H1 (cell line): ENCODE measurements around the gene POGLUT2. TPM values are rescaled to one million over a fixed set of nuclear protein-coding genes. Genes with fewer than 3 reads are reported as not detected.

Experiments used
- CTCF ChIA-PET: fragments of 300-600 bp; sonication (Branson Sonifier 250); formaldehyde crosslinking; loops from one replicate; lab custom pipeline; 2021; ENCODE audit not compliant: partially characterized antibody; lab: Charles Lee
- POLR2A ChIA-PET: fragments of 300-600 bp; sonication (Branson Sonifier 250); formaldehyde crosslinking; loops from one replicate; lab custom pipeline; 2021; ENCODE audit warnings: inconsistent platforms; ENCODE audit not compliant: partially characterized antibody; lab: Charles Lee
- DNase-seq, 2 experiments: peaks; one replicate each; pipeline versions ENCODE4 v3.0.0 to v3.0.0-alpha.2; 2010 to 2022; ENCODE audit warnings: low spot score in 2 of 2, low read depth in 1 of 2, mixed read lengths in 1 of 2
- FAIRE-seq: peaks from 2 replicates; lab custom pipeline; 2011; peaks lifted over from hg19 to GRCh38; lab: Jason Lieb, UNC
- H2AFZ ChIP-seq: 2 replicates; pipeline ENCODE4 v1.8.1; 2012; ENCODE audit warnings: low read length, inconsistent platforms
- H2AK5ac ChIP-seq: 2 replicates; pipeline ENCODE4 v1.6.1; 2013; ENCODE audit warnings: low read depth, low read length
- H2BK120ac ChIP-seq: replicated peaks from 2 replicates; pipeline ENCODE3; 2013; ENCODE audit warnings: low read depth, low read length, inconsistent platforms
- H2BK12ac ChIP-seq: 2 replicates; pipeline ENCODE4 v1.6.1; 2013; ENCODE audit warnings: low read depth, low read length
- H2BK15ac ChIP-seq: 2 replicates; pipeline ENCODE4 v1.6.1; 2013; ENCODE audit warnings: low read length
- H2BK20ac ChIP-seq: 2 replicates; pipeline ENCODE4 v1.6.1; 2013; ENCODE audit warnings: low read length
- H2BK5ac ChIP-seq: 2 replicates; pipeline ENCODE4 v1.6.1; 2013; ENCODE audit warnings: low read depth, low read length
- H3K14ac ChIP-seq: 2 replicates; pipeline ENCODE4 v1.6.1; 2013; ENCODE audit warnings: inconsistent platforms; ENCODE audit not compliant: insufficient read length
- H3K18ac ChIP-seq: 2 replicates; pipeline ENCODE4 v1.6.1; 2013; ENCODE audit warnings: low read length; ENCODE audit errors: extremely low read depth
- H3K23ac ChIP-seq: 2 replicates; pipeline ENCODE4 v1.6.1; 2013; ENCODE audit warnings: inconsistent platforms; ENCODE audit not compliant: insufficient read length
- H3K23me2 ChIP-seq: 2 replicates; pipeline ENCODE4 v1.6.1; 2013; ENCODE audit warnings: low read depth, low read length
- H3K27ac ChIP-seq: 2 replicates; pipeline ENCODE4 v1.6.1; 2011; ENCODE audit warnings: low read depth, low read length, inconsistent platforms
- H3K27me3 ChIP-seq, 4 experiments: replicated peaks in 1 of 4; 1 replicate in 1 of 4; 2 replicates in 3 of 4; pipeline versions ENCODE4 v1.6.1 to v1.8.1; 2011 to 2013; ENCODE audit warnings: low read length in 3 of 4, mild to moderate bottlenecking in 3 of 4, inconsistent platforms in 2 of 4, mixed read lengths in 2 of 4, moderate library complexity in 1 of 4; ENCODE audit not compliant: control insufficient read depth in 3 of 4, insufficient read depth in 3 of 4; ENCODE audit errors: extremely low read depth in 1 of 4
- H3K36me3 ChIP-seq, 4 experiments: 2 replicates each; pipeline versions ENCODE4 v1.6.1 to v1.8.1; 2011 to 2013; ENCODE audit warnings: mild to moderate bottlenecking in 4 of 4, low read length in 3 of 4, moderate library complexity in 2 of 4, control low read depth in 1 of 4, inconsistent platforms in 1 of 4; ENCODE audit not compliant: insufficient read depth in 4 of 4, control insufficient read depth in 2 of 4
- H3K4ac ChIP-seq: replicated peaks from 2 replicates; pipeline ENCODE3; 2013; ENCODE audit warnings: low read length, low read depth, mixed read lengths, inconsistent platforms; ENCODE audit not compliant: insufficient read length
- H3K4me1 ChIP-seq, 4 experiments: replicated peaks in 1 of 4; 1 replicate in 1 of 4; 2 replicates in 3 of 4; pipeline versions ENCODE4 v1.6.1 to v1.8.1; 2011 to 2013; ENCODE audit warnings: low read length in 3 of 4, inconsistent platforms in 2 of 4, mixed read lengths in 1 of 4; ENCODE audit not compliant: insufficient read depth in 4 of 4, control insufficient read depth in 3 of 4
- H3K4me2 ChIP-seq, 2 experiments: 2 replicates each; pipeline versions ENCODE4 v1.6.1 to v1.8.1; 2011 to 2013; ENCODE audit warnings: low read depth in 2 of 2, low read length in 2 of 2, control low read depth in 1 of 2, inconsistent platforms in 1 of 2, mild to moderate bottlenecking in 1 of 2; ENCODE audit not compliant: insufficient read depth in 1 of 2
- H3K4me3 ChIP-seq, 4 experiments: fragments of 200-600, 300-600 bp in 1 of 4; sonication (generic), shearing (Covaris generic), sonication (Bioruptor Twin) in 1 of 4; 2 replicates each; pipeline versions ENCODE4 v1.5.1 to v1.8.1; 2011 to 2016; ENCODE audit warnings: low read length in 4 of 4, low read depth in 3 of 4, control low read depth in 2 of 4, inconsistent platforms in 2 of 4, mild to moderate bottlenecking in 2 of 4, mixed read lengths in 1 of 4, moderate library complexity in 1 of 4; ENCODE audit not compliant: insufficient read depth in 2 of 4; ENCODE audit errors: extremely low read depth in 1 of 4
- H3K56ac ChIP-seq: replicated peaks from 2 replicates; pipeline ENCODE3; 2013; ENCODE audit warnings: low read depth, mild to moderate bottlenecking, mixed read lengths, low read length, inconsistent platforms; ENCODE audit not compliant: insufficient read length
- H3K79me1 ChIP-seq: 2 replicates; pipeline ENCODE4 v1.6.1; 2013; ENCODE audit warnings: low read depth, low read length, control low read depth
- H3K79me2 ChIP-seq, 2 experiments: 2 replicates each; pipeline versions ENCODE4 v1.6.1 to v1.8.1; 2012 to 2013; ENCODE audit warnings: low read length in 2 of 2, mild to moderate bottlenecking in 2 of 2, inconsistent platforms in 1 of 2; ENCODE audit not compliant: insufficient read depth in 2 of 2, control insufficient read depth in 1 of 2
- H3K9ac ChIP-seq, 4 experiments: replicated peaks in 1 of 4; 1 replicate in 1 of 4; 2 replicates in 3 of 4; pipeline versions ENCODE4 v1.6.1 to v1.8.1; 2011 to 2013; ENCODE audit warnings: low read depth in 3 of 4, low read length in 3 of 4, control low read depth in 2 of 4, mild to moderate bottlenecking in 2 of 4, moderate library complexity in 2 of 4, inconsistent platforms in 1 of 4; ENCODE audit errors: extremely low read depth in 1 of 4
- H3K9me3 ChIP-seq, 2 experiments: 2 replicates each; pipeline versions ENCODE4 v1.6.1 to v1.8.1; 2012 to 2013; ENCODE audit warnings: mild to moderate bottlenecking in 2 of 2, moderate library complexity in 2 of 2, control low read depth in 1 of 2, inconsistent platforms in 1 of 2, low read depth in 1 of 2, low read length in 1 of 2, mixed read lengths in 1 of 2; ENCODE audit not compliant: insufficient read depth in 2 of 2
- H4K20me1 ChIP-seq, 2 experiments: replicated peaks in 1 of 2; 2 replicates each; pipeline versions ENCODE3 to v1.8.1; 2011 to 2013; ENCODE audit warnings: inconsistent platforms in 2 of 2, low read length in 2 of 2, mild to moderate bottlenecking in 1 of 2; ENCODE audit not compliant: insufficient read depth in 2 of 2, control insufficient read depth in 1 of 2
- H4K5ac ChIP-seq: 2 replicates; pipeline ENCODE4 v1.6.1; 2013; ENCODE audit warnings: low read length, low read depth, mixed read lengths, inconsistent platforms; ENCODE audit not compliant: insufficient read length
- H4K8ac ChIP-seq: 2 replicates; pipeline ENCODE4 v1.8.0; 2013; ENCODE audit warnings: mild to moderate bottlenecking, moderate library complexity, low read length, inconsistent platforms; ENCODE audit not compliant: insufficient read depth; ENCODE audit errors: extremely low read depth
- H4K91ac ChIP-seq: replicated peaks from 2 replicates; pipeline ENCODE3; 2013; ENCODE audit warnings: low read length, mixed read lengths, inconsistent platforms; ENCODE audit not compliant: insufficient read length
- JUND ChIP-seq: IDR thresholded peaks from 2 replicates; pipeline ENCODE4 v1.6.1; 2011; ENCODE audit warnings: mild to moderate bottlenecking, improper control_type of control experiment, low read length
- RFX5 ChIP-seq: IDR thresholded peaks from 2 replicates; pipeline ENCODE4 v1.6.1; 2011; ENCODE audit warnings: low read depth, low read length, improper control_type of control experiment, borderline replicate concordance
- WGBS, 2 experiments: shearing (Covaris generic) in 1 of 2; methylation state at CpG; one replicate each; pipeline versions ENCODE4 v1.1.6 to v1.1.7; 2013 to 2015; ENCODE audit warnings: low lambda C conversion rate in 2 of 2, mixed read lengths in 2 of 2, inconsistent platforms in 1 of 2, low coverage in 1 of 2, missing lambda C conversion rate in 1 of 2; ENCODE audit not compliant: insufficient replicate concordance in 2 of 2, insufficient coverage in 1 of 2, insufficient read length in 1 of 2; ENCODE audit errors: extremely low coverage in 1 of 2, missing lambda C conversion rate in 1 of 2; 5-methylcytosine and 5-hydroxymethylcytosine counted together
- polyA plus RNA-seq, 7 experiments: library from polyadenylated mRNA; depleted of rRNA in 3 of 7; stranded (reverse) in 5 of 7; unstranded in 2 of 7; fragments of >200 nt in 5 of 7; fragments of 200-250 nt in 2 of 7; gene quantifications; 1 replicate in 5 of 7; 2 replicates in 1 of 7; 4 replicates in 1 of 7; pipeline versions ENCODE4 v1.2.1 to v1.2.3, GENCODE V29; 2011 to 2013; ENCODE audit warnings: missing spikeins in 2 of 7, mixed read lengths in 2 of 7
- total RNA-seq: library from RNA; stranded (reverse); fragmentation: NEBNext Ultra II Directional; extraction: Animal tissue kit (Norgen Biotek cat#: 25700); gene quantifications from 2 replicates; pipeline ENCODE4 v1.2.1, GENCODE V29; 2021

The POGLUT2 gene
- total and polyA plus RNA-seq, 2 of the 8 experiments (the other 6 are each of a cell fraction or from before 2014, with no cell fraction given) = 9.9 to 22.3 TPM

GRCh38 chr13:102830646-102831045, 31.9 kb upstream of the POGLUT2 start:
- Histone ChIP-seq H3K79me2 (no peaks in the 10 kb centered on the region), H2AK5ac (no peak overlapping the region), H3K36me3 (no peaks in the 10 kb centered on the region), H3K27me3 (no peaks in the 10 kb centered on the region), H2BK5ac (no peak overlapping the region), H3K79me1 (no peaks in the 10 kb centered on the region), H4K5ac (no peak overlapping the region), H2BK20ac (no peak overlapping the region), H3K27ac (no peak overlapping the region), H2BK120ac (no peak overlapping the region), H3K4me1 (peaks cover 0 to 2% (median under 1%) of the 10 kb centered on the region in 4 experiments; a peak in 2 of 7 replicates), H3K9ac (no peak overlapping the region), H2BK12ac (no peak overlapping the region), H3K9me3 (no peaks in the 10 kb centered on the region), H3K18ac (no peak overlapping the region), H2BK15ac (no peak overlapping the region), H3K56ac (no peak overlapping the region), H3K23ac (no peak overlapping the region), H4K91ac (no peak overlapping the region), H3K4me2 (no peak overlapping the region), H4K20me1 (no peaks in the 10 kb centered on the region), H2AFZ (no peak overlapping the region), H3K23me2 (no peaks in the 10 kb centered on the region), H3K14ac (no peak overlapping the region), H3K4me3 (no peak overlapping the region), H3K4ac (no peak overlapping the region), H4K8ac (no peak overlapping the region)
- 81% methylated on average over 4 of the region's 4 CpGs; no CpG with 5 or more reads in 1 of the 2 experiments for WGBS, 2 experiments
- no peak for FAIRE-seq
- CTCF ChIA-PET = no interaction called here
- POLR2A ChIA-PET = no interaction called here
- DNase-seq = no peak
- TF ChIP-seq JUND (no peak), RFX5 (no peak)
